GM12873 (cell line): Measurements from ENCODE around the gene MRFAP1.

Source experiments
- TF ChIP-seq, protein P1 (sequence below): IDR thresholded peaks from 2 replicates; pipeline ENCODE4 v1.5.1; 2012; ENCODE audit warnings: low read depth, mild to moderate bottlenecking, moderate library complexity, low read length, control low read depth; ENCODE audit not compliant: insufficient read depth; ENCODE audit errors: missing control alignments

Gene MRFAP1

DNA sequence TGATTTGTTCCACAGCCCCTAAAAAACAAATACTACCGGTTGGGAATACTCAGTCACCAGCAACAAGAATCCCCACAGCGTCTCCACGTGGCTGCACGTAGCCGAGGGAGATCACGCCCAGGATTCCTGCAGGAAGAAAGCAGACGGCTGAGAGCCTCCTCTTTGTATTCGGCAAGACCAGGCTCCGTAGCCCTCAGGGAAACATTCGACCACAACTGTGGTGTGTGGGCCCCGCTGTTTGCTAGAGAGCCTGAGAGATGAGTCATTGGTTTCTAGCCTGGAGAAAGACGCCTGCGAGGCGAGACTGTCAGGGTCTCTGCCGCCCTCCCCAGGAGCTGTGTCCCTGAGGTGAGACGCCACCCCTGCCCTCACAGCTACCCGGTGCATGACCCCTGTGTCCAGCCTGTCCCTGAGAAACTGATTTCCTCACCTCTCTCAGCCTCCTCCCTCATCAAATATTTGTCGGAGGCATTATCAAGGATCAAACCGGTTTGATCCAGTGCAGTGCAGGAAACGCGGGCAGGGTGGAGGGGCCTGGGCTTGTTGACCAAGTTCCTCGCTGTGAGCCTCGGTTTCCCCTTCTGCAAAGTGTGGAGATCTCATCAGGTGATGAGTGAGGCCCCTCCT is 48.5 kb downstream of the MRFAP1 start:
- TF ChIP-seq, protein P1, sequence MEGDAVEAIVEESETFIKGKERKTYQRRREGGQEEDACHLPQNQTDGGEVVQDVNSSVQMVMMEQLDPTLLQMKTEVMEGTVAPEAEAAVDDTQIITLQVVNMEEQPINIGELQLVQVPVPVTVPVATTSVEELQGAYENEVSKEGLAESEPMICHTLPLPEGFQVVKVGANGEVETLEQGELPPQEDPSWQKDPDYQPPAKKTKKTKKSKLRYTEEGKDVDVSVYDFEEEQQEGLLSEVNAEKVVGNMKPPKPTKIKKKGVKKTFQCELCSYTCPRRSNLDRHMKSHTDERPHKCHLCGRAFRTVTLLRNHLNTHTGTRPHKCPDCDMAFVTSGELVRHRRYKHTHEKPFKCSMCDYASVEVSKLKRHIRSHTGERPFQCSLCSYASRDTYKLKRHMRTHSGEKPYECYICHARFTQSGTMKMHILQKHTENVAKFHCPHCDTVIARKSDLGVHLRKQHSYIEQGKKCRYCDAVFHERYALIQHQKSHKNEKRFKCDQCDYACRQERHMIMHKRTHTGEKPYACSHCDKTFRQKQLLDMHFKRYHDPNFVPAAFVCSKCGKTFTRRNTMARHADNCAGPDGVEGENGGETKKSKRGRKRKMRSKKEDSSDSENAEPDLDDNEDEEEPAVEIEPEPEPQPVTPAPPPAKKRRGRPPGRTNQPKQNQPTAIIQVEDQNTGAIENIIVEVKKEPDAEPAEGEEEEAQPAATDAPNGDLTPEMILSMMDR: no peak

DNA sequence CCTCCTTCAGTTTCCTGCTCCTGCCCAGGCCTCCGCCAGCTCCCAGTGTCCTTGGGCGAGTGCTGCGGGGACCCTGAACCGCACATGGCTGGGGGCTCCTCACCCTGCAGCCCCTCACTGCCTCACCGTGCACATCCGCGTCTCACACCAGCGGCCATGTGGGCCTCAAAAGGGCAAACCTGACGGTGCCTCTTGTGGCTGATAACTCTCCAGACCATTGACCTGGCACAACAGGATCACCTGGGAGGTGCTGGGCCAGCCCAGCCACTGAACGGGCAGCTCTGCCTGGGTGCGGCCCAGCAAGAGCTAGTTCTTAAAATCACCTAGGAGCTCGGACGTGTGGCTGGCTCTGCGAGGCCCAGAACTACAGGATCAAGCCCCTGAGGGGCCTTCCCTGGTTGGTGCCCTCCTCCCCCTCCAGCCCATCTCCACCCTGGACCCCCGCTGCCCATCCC is 49.0 kb downstream of the MRFAP1 start:
- TF ChIP-seq, protein P1: no peak
